Endometrium (tissue), 2 donors: ENCODE results near the gene BEND5.

Experiments used
- FAIRE-seq: peaks from 2 replicates; lab custom pipeline; 2012; peaks lifted over from hg19 to GRCh38; lab: Jason Lieb, UNC
- donor health status: control.
- donor health status: control.

Gene BEND5

DNA sequence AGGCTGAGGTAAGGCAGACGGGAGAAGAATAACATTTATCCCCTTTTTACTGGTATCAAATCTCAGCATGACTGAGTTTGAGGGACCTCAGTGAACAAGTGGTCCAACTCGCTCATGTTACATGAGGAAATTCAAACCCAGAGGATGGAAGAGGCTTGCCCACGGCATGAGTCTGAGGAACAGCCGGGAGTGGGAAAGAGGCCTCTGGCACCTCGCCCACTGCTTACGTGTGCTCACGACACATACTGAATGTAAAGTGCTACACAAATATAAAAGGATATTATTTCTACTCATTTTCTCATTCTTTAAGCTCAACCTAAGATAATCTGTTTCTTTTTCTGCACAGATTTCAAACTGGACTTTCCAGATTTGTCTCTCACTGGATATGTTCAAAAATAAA, 14.7 kb downstream of the BEND5 start:
- FAIRE-seq, result no peak

DNA sequence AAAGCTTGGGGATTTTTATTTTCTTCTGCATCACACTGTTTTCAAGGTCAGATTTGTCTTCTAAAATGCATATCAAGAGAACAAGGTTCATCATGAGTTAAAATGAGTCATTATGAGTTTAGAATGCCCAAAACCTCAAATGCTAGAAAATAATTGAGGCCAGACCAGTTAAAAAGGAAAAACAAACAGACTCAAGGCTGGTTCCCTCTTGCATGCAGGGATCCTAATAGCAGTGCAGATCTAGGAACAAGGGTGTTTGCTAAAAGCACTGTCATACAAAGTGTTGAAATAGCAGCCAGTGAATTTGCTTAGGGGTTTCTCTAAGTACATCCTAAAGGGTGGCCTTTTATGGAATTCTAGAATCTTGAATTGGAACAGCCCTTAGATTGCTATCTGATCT, 15.3 kb downstream of the BEND5 start:
- FAIRE-seq, result no peak

DNA sequence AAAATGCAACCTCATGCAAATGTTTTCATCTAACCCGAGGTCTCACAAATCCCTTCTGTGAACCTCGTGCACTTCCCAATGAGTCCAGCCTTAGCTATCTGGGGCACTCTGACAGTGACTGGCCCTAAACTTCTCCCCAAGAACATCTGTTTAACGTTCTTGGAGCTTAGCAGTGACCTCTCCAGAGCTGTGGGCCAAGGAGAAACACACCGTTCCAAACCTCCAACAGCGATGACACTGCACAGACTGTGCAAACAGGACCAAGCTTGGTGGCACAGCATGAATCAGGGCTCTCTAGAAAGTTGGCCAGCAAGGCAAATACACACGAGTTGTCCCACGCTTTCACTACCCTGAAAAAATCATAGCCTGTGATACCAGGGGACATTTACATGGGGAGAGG, 15.8 kb downstream of the BEND5 start:
- FAIRE-seq, result no peak

DNA sequence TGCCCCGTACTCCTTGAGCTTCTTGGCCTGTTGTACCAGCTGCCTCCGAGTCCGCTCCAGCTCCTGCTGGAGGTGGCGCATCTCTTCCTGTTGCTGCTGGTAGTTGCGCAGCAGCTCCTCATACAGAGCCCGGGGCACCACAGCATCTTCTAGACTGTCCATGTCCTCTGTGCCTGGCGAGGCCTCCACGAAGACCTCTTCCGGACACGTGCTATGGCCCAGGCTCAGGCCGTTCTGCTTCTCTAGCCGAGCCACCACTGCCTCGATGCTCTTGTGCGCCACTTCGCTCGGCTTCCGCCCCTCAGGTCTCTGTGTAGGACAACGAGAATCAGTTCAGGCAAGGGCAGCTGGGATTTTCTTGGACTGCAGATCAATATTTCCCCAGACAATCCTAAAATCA, 17.7 kb downstream of the BEND5 start:
- FAIRE-seq, result no peak

GRCh38 chr1:48757363-48757762, 19.3 kb downstream of the BEND5 start:
- no peak for FAIRE-seq

DNA sequence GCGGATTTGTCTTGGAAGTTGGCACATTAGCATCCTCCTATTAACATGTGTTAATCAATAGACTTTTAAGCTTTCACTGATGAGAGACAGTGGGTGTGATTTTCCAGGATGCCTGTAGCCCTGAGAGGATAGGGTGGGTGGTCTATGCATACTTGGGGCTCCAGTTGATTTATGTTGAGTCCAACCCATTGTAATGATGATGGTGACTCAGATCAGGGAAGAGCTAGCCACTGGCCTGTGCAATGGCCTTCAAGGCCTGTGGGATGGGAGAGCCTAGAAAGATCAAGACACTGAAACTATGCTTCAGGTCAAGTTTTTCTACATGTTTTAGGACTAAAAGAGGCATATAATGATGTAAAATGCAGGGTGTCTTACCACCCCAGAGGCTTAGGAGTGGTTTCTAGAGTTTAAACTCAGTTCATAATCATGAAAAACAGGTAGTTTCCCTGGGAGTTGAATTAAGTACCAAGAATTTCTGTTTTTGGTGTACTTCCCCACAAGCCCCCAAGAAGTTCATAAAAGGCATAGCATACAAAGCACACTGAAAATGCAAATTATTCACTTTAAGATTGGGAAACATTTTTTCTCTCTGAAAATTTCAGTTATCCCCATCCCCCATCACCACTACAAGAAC, 19.9 kb downstream of the BEND5 start:
- no peak for FAIRE-seq

- FAIRE-seq, result no peak
Observed at GRCh38 chr1:48753293-48753692, 23.4 kb downstream of the BEND5 start.

- no peak for FAIRE-seq
Observed at GRCh38 chr1:48750109-48750508, 26.6 kb downstream of the BEND5 start.

- FAIRE-seq, result no peak
Observed at GRCh38 chr1:48749068-48749467, 27.6 kb downstream of the BEND5 start.

- no peak for FAIRE-seq
Observed at GRCh38 chr1:48746906-48747305, 29.8 kb downstream of the BEND5 start.

- no peak for FAIRE-seq
Observed at GRCh38 chr1:48744032-48744431, 32.7 kb downstream of the BEND5 start.

DNA sequence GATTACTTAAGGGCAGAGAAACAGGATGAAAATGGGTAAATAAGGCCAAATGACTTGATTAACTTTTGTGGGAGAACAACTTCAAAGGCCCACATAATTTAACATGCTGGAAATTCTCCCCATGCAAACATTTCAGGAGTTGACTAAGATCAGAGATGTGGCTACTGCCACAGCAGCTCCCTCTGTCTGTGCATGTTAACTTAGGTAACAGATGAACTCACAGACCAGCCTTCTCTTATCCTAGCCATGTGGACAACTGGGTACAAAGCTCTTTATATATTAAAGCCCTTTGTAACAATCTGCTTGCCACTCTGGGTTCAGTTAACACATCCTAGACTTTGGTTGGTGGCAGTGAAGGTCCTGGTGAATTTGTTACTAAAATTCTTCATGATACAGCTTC, 33.2 kb downstream of the BEND5 start:
- FAIRE-seq, result no peak

DNA sequence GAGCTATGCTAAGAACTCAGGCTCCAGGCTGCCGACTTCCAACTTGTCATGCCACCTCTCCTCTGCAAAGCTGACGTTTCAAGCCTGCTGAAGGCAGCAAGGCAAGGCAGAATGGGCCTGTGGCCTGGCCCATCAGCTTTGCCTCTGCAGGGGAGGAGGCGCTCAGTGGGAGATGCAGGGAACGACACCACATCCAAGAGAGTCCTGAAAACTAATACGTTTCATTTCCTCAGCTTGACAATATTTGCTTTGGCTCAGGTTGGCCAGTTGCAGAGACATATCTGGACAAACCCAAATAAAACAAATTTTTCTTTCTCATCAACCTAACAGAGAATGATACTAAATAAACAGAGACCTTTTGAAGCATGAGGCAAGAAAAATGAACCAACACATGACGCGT, 35.3 kb downstream of the BEND5 start:
- no peak for FAIRE-seq

GRCh38 chr1:48740621-48741020, 36.1 kb downstream of the BEND5 start:
- FAIRE-seq, result no peak

DNA sequence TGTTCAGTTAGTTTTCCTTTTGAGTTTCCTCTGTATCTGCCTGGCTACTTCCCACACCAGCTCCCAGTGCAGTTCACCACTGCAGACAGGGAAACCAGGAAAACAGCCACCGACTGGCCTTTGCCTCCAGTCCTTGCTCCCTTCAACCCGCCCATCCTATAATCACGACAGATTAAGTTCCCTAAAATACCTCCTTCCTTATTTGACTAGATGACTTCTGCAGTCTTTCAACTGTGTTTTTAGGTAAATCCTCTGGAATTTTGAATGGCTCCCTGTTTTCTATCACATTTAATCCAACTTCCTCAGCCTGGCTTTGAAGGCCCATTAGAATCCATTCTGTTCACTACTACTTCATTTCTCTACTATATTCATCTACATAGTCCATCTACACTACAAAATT, 37.6 kb downstream of the BEND5 start:
- FAIRE-seq, result no peak

DNA sequence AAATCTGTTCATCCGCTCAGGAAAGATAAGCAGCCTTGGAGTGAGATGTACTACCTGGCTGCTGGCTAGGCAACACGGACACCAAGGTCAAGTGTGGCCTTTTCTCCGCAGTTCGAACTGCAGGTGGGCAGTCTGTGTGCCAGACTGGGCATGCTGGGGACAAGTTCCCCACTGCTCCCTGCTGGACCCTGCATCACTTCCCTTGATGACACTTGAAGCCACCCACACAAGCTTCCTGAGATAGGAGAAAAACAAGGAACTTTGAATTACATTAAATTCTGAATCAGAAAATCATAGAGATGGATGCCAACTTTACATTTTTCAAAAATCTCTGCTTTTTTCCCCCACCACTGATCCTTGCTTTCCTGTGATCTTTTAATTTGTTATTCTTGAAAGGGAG, 38.3 kb downstream of the BEND5 start:
- FAIRE-seq, result no peak

DNA sequence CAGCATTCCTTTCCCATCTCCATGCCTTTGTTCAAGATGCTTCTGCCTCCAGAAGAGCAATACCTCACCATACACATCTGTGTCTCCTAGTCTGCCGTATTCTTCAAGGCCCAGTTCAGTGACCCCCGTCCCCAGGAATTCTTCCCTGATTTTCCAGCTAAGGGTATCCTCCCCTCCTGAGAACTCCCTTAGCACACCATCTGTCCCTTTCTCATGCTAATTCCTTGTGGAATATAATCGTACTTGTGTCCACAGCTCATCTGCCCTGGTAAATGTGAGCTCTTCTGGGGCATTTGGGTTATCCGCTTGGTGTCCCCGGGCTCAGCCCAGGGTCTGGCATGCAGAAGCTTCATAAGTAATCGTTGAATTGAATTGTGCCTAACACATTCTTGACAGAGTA, 40.9 kb downstream of the BEND5 start:
- no peak for FAIRE-seq

DNA sequence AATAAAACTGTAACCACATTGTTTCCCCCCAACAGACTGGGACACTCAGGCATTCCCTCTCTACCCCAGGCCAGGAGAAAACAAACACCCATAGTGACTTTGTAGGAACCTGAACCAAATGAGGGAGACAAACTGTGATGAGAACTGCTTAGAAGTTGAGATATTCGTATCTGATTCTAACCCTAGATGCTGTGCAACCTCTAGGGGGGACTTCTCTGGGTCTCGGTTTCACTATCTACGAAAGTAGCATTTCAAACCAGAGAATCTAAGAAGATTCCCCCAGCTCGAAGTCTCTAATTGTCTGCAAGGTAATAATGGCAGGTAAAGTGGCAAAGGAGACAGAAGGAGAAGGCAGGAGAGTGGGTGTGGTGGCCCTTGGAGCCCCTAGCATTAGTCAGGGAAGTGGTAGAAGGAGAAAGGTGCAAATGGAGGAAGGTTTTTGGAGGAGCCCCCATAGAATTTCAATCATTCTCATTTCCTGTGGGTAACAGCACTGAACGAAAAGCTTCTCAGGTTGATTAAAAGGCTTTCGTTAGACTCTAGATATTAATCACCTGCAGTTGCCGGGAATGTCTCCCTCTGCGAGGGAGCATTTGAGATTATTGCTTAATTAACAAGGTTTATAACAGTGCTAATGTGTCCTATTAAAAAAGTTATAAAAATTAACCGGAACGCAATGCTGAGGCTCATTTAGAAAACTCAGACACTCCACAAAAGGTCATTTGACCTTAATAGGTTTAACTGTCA, 46.4 kb downstream of the BEND5 start:
- FAIRE-seq, result no peak

DNA sequence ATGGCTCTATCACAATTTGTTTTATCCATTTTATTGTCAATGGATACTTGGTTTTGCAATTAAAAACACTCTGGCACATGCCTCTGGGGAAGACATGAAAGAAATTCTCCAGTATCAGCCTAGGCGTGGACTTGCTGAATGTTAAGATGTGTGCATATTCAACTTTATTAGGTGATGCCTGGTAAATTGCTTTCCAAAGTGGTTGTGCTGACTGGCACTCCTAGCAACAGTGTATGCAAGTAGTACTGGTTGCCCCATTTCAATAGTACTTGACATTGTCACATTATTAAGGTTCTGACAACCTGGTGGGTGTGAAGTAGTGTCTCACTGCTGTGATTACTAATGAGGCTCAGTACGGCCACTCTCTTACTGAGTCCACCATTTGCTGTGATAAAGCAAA, 48.1 kb downstream of the BEND5 start:
- no peak for FAIRE-seq

DNA sequence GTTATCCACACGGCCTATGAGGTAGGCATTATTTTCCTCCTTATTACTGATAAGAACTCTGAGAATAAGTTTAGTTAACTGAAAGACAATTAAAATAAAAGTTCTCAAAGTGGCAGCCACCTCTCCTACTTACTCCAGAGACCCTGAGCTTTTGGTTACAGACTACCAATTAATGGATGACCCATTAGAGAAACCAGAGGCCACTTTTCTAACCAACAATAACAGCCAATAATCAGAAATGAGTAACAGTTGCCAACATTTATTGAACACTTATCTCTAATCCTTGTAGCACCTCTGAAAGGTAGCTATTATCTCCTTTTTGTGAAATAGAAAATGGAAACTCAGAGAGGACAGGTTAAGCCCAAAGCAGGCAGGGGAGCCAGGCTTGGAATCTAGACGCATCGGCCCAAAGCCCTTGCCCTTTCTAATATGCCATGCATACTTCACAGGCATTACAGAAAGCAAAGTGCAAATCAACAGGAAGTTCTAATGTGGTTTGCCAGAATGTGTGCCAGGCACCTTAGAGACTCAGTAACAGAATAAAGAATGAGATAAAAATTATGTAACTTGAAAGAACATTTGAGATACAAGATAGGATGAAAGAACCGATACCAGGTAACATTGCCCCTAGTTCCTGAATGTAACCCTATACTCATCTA, 50.0 kb downstream of the BEND5 start:
- no peak for FAIRE-seq

DNA sequence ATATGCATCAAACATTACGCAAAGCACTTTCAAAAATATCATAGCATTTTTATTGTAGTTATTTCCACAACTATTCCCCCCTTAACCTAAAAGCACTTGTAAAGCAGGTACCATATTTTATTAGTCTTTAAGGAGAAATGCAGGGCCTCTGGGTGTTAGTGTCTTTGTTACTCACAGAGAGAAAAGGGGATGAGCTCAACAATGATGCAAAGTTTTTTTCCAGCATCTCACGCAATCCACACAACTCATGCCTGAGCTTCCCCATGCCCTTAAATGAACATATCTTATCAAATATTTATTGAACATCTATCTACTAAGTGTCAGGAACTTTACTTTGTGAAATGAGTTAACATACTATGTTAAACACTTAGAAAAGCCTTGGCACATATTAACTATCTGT, 50.6 kb downstream of the BEND5 start:
- no peak for FAIRE-seq

DNA sequence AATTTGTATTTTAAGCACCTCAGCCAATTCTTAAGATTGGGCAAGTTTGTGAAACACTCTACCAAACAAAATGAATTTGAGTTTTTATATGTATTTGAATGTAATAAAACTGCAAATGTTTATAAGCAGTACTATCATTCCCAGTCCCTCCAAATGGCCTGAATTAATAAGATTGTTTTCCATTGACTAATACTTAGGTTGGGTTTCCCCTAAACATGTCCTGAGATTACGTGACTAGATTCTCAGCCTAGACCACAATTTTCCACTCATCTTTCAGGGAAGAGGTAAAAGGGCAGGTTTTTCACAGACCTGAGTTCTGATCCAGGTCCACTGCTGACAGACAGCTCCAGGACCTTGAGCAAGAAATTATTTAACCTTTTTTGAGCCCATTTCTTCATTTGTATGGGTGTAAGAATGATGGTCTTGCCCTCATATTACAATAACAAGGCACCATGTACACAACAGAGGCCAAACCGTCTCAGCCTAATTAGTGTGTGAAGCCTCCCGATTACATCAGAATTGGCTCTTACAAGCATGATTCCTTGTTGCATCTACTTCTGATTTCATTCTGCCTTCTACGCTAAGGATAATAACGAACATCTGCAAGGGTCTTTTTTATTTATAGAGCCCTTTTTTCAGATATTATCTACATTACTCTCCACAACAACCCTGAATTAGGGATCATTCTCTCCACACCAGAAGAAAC, 51.2 kb downstream of the BEND5 start:
- FAIRE-seq, result no peak

DNA sequence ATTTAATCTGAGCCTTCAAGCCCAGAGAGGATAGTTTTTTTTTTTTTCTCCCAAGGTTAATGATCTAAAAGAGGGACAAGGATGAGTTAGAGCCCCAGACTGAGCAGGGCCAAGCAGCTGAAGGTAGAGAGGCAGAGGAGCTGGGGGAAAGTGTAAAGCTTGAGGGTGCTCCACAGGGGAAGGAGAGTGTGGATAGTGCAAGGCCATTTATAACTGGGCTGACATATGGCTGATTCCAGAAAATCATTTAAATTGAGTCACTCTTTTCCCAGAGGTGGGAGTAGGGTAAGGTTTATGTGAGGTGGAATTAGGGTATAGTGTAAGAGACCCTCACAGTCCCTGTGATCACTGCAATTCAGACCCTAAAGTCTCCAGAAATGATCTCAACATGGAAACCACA, 55.8 kb downstream of the BEND5 start:
- FAIRE-seq, result no peak
